Endodermal cell (in vitro differentiated cells): Measurements from ENCODE around the gene TLCD3B. TPM values are rescaled to one million over a fixed set of nuclear protein-coding genes. Genes with fewer than 3 reads are reported as not detected.
A peak's percentile ranks its signal among the peaks of the same experiment; 100 is the strongest.

Experiments used
- DNase-seq: peaks from one replicate; pipeline ENCODE4 v3.0.0-alpha.2; 2017
- H3K27ac ChIP-seq: 2 replicates; pipeline ENCODE4 v1.5.1; 2013; ENCODE audit warnings: mild to moderate bottlenecking, low read depth, low read length, moderate library complexity
- H3K27me3 ChIP-seq: 2 replicates; pipeline ENCODE4 v1.6.1; 2013; ENCODE audit warnings: mild to moderate bottlenecking, low read length, moderate library complexity; ENCODE audit not compliant: insufficient read depth, control insufficient read depth, poor library complexity, severe bottlenecking
- H3K36me3 ChIP-seq: 2 replicates; pipeline ENCODE4 v1.7.0; 2013; ENCODE audit warnings: mild to moderate bottlenecking, low read length, moderate library complexity; ENCODE audit not compliant: control insufficient read depth, insufficient read depth
- H3K4me1 ChIP-seq: one replicate; pipeline ENCODE4 v1.7.0; 2013; ENCODE audit warnings: low read length; ENCODE audit not compliant: control insufficient read depth, insufficient read depth
- H3K4me3 ChIP-seq: 2 replicates; pipeline ENCODE4 v1.5.1; 2013; ENCODE audit warnings: mild to moderate bottlenecking, low read length, moderate library complexity
- H3K9ac ChIP-seq: 2 replicates; pipeline ENCODE4 v1.6.1; 2013; ENCODE audit warnings: mild to moderate bottlenecking, low read length, moderate library complexity; ENCODE audit not compliant: poor library complexity, severe bottlenecking; ENCODE audit errors: extremely low read depth
- H3K9me3 ChIP-seq: 2 replicates; pipeline ENCODE4 v1.6.1; 2013; ENCODE audit warnings: mild to moderate bottlenecking, low read length, moderate library complexity; ENCODE audit not compliant: control insufficient read depth
- H3K27ac Mint-ChIP-seq: 2 replicates; pipeline ENCODE4 v1.8.0; 2020; ENCODE audit warnings: mixed read lengths
- H3K27me3 Mint-ChIP-seq: 2 replicates; pipeline ENCODE4 v1.8.0; 2021; ENCODE audit warnings: mild to moderate bottlenecking, mixed read lengths; ENCODE audit not compliant: insufficient read depth
- H3K36me3 Mint-ChIP-seq: 2 replicates; pipeline ENCODE4 v1.8.0; 2020; ENCODE audit warnings: low read depth, mixed read lengths
- H3K4me1 Mint-ChIP-seq: 2 replicates; pipeline ENCODE4 v1.8.0; 2020; ENCODE audit warnings: mixed read lengths
- H3K4me3 Mint-ChIP-seq: 2 replicates; pipeline ENCODE4 v1.8.0; 2020; ENCODE audit warnings: mild to moderate bottlenecking, moderate library complexity, mixed read lengths
- H3K9me3 Mint-ChIP-seq: 2 replicates; pipeline ENCODE4 v1.8.0; 2020; ENCODE audit warnings: mild to moderate bottlenecking, mixed read lengths
- WGBS, 2 experiments: methylation state at CpG; one replicate each; pipeline versions ENCODE4 v1.1.5 to v1.1.7; 2013; ENCODE audit warnings: missing lambda C conversion rate in 2 of 2, mixed read lengths in 1 of 2; ENCODE audit not compliant: insufficient coverage in 1 of 2, insufficient read length in 1 of 2; 5-methylcytosine and 5-hydroxymethylcytosine counted together
- total RNA-seq, 2 donors: library from RNA; stranded (reverse); fragmentation: NEBNext Ultra II Directional in 1 of 2; extraction: Animal tissue kit (Norgen Biotek cat#: 25700) in 1 of 2; gene quantifications; 2 replicates in 1 of 2; 3 replicates in 1 of 2; pipeline ENCODE4 v1.2.1, GENCODE V29; 2021
- TF ChIP-seq, protein P1 (sequence below): fragments of 200-600 bp; sonication (generic); conservative IDR thresholded peaks from 2 replicates; pipeline ENCODE4 v1.5.0; 2021; ENCODE audit warnings: antibody characterized with exemption, mild to moderate bottlenecking

TLCD3B gene
- total RNA-seq, 2 donors from 2014 or later, result 3.3 to 3.5 TPM

DNA sequence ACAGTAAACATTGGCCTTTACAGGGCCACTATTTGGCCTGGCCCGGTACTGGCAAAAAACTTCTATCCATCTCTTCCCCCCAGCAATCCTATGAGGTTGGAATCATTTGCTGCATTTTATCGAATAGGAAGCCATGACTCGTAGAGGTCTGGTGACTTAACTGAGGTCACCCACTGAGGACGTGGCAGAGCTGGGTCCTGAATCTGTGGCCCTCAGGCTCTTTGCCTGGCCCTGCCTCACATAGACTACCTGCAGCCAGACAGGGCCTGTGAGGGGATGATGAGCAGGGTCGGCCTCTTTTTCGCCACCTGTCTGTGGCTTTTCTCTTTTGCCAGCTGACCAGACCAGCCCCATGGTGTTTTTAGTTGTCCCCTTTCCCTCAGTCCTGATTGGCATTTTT lies 46.6 kb upstream of the TLCD3B start:
- no peaks in the 10 kb centered on the region for H3K27me3 Mint-ChIP-seq
- Histone ChIP-seq H3K9me3 (no peaks in the 10 kb centered on the region), H3K4me3 (peak overlapping the region; percentile 93), H3K4me1 (peaks cover 3% of the 10 kb centered on the region), H3K36me3 (peaks cover 50% of the 10 kb centered on the region), H3K9ac (peak overlapping the region; percentile 84), H3K27ac (no peak overlapping the region), H3K27me3 (no peaks in the 10 kb centered on the region)
- H3K4me3 Mint-ChIP-seq, result peak overlapping the region; percentile 87
- H3K9me3 Mint-ChIP-seq, result no peaks in the 10 kb centered on the region
- no peak for DNase-seq
- TF ChIP-seq, protein P1, sequence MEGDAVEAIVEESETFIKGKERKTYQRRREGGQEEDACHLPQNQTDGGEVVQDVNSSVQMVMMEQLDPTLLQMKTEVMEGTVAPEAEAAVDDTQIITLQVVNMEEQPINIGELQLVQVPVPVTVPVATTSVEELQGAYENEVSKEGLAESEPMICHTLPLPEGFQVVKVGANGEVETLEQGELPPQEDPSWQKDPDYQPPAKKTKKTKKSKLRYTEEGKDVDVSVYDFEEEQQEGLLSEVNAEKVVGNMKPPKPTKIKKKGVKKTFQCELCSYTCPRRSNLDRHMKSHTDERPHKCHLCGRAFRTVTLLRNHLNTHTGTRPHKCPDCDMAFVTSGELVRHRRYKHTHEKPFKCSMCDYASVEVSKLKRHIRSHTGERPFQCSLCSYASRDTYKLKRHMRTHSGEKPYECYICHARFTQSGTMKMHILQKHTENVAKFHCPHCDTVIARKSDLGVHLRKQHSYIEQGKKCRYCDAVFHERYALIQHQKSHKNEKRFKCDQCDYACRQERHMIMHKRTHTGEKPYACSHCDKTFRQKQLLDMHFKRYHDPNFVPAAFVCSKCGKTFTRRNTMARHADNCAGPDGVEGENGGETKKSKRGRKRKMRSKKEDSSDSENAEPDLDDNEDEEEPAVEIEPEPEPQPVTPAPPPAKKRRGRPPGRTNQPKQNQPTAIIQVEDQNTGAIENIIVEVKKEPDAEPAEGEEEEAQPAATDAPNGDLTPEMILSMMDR, result peak; percentile 10
- H3K36me3 Mint-ChIP-seq, result peaks cover 49% of the 10 kb centered on the region
- no peak overlapping the region for H3K27ac Mint-ChIP-seq
- H3K4me1 Mint-ChIP-seq, result peaks cover 9% of the 10 kb centered on the region
- 91 to 98% methylated on average over 6 of the region's 6 CpGs for WGBS, 2 experiments

DNA sequence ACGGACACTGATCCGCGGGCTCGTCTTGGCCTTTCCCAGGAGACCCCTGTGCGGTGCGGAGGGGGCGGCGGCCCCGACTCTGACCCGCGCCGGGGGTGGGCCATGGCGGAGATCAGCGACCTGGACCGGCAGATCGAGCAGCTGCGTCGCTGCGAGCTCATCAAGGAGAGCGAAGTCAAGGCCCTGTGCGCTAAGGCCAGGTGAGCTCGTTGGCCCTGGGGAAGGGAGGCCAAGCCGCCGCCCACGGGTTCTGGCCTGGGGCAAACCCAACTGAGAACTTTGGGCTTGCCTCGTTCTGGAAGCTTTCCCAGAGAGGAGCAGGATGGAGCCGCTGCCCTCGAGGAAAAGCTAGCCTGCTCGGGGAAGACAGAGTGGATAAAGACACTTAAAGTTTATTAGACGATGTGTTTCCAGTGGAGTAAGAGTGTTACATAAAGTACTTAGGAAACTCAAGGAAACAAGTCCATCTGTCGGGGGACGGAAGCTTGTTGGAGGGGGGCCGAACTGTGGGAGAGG lies 45.3 kb upstream of the TLCD3B start:
- TF ChIP-seq, protein P1, result no peak
- Mint-ChIP-seq H3K27me3 (no peaks in the 10 kb centered on the region), H3K36me3 (peaks cover 48% of the 10 kb centered on the region), H3K4me3 (peak overlapping the region; percentile 87), H3K27ac (peak overlapping the region; percentile 96), H3K4me1 (peaks cover 9% of the 10 kb centered on the region), H3K9me3 (no peaks in the 10 kb centered on the region)
- peak overlapping the region; percentile 93 for H3K4me3 ChIP-seq
- no peaks in the 10 kb centered on the region for H3K27me3 ChIP-seq
- peaks cover 3% of the 10 kb centered on the region for H3K4me1 ChIP-seq
- H3K9ac ChIP-seq, result peak overlapping the region; percentile 84
- peaks cover 54% of the 10 kb centered on the region for H3K36me3 ChIP-seq
- H3K9me3 ChIP-seq, result no peaks in the 10 kb centered on the region
- no peak for DNase-seq
- WGBS, 2 experiments, result 6 to 12% methylated on average over 14 to 33 of the region's 33 CpGs
- peak overlapping the region; percentile 36 for H3K27ac ChIP-seq

DNA sequence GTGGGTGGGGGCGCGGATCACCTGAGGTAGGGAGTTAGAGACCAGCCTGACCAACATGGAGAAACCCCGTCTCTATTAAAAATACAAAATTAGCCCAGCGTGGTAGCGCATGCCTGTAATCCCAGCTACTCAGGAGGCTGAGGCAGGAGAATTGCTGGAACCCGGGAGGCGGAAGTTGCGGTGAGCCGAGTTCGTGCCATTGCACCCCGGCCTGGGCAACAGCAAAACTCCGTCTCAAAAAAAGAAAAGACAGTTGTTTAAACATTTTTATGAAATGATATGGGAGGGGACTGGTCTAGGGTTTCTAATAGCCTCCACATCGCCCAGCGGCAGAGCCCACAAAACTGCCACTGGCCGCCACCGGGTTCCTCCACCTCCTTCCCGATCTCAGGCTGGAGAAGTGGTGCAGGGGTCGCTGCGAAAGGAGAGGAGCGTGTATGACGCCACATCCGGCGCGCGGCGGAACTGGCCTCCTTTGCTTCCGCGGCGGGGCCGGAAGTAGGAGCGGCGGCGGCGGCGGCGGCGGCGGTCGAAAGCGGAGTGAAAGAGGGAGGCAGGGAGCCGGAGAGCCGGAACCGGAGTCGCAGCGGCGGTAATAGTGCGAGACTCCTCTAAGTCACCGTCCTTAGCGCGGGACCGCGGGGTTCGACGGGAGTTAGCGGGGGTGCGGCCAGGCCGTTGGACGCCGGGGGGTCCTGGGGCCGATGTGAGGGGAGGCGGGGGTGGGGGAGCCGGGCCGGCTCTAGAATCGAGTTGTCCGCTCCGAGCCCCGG lies 44.6 kb upstream of the TLCD3B start, which contains the start of gene PPP4C:
TSS of gene PPP4C (plus strand) at position 492 of the 773 bp plus-strand sequence. CDS start 384 bp downstream, outside the sequence.
- Mint-ChIP-seq H3K9me3 (no peaks in the 10 kb centered on the region), H3K36me3 (peaks cover 48% of the 10 kb centered on the region), H3K27ac (peak within 1 kb of the TSS; percentile 96), H3K4me1 (peaks cover 9% of the 10 kb centered on the region), H3K4me3 (peak within 1 kb of the TSS; percentile 87), H3K27me3 (no peaks in the 10 kb centered on the region)
- H3K4me1 ChIP-seq, result peaks cover 3% of the 10 kb centered on the region
- WGBS, 2 experiments, result 6 to 32% methylated on average over 18 to 67 of the region's 67 CpGs
- peak; percentile 95 for DNase-seq
- H3K27ac ChIP-seq, result peak within 1 kb of the TSS; percentile 49
- TF ChIP-seq, protein P1, result no peak
- H3K36me3 ChIP-seq, result peaks cover 54% of the 10 kb centered on the region
- H3K4me3 ChIP-seq, result peak within 1 kb of the TSS; percentile 93
- H3K9ac ChIP-seq, result peak within 1 kb of the TSS; percentile 84
- no peaks in the 10 kb centered on the region for H3K9me3 ChIP-seq
- H3K27me3 ChIP-seq, result no peaks in the 10 kb centered on the region
